IPS-20b (cell line): ENCODE measurements around the gene FBXL14.

Experiments used
- H3K27ac ChIP-seq: one replicate; pipeline ENCODE4 v1.5.1; 2013; ENCODE audit warnings: low read length
- H3K27me3 ChIP-seq: 2 replicates; pipeline ENCODE4 v1.6.1; 2013; ENCODE audit warnings: mild to moderate bottlenecking, low read length, inconsistent platforms; ENCODE audit not compliant: insufficient read depth
- H3K36me3 ChIP-seq: 2 replicates; pipeline ENCODE4 v1.6.1; 2013; ENCODE audit warnings: low read depth, mild to moderate bottlenecking, inconsistent platforms, low read length, moderate library complexity; ENCODE audit not compliant: insufficient read depth
- H3K4me1 ChIP-seq: 2 replicates; pipeline ENCODE4 v1.6.1; 2013; ENCODE audit warnings: mild to moderate bottlenecking, control low read depth, inconsistent platforms, low read length, moderate library complexity; ENCODE audit not compliant: insufficient read depth
- H3K4me3 ChIP-seq: 2 replicates; pipeline ENCODE4 v1.5.1; 2013; ENCODE audit warnings: mild to moderate bottlenecking, low read length, inconsistent platforms
- H3K9ac ChIP-seq: 2 replicates; pipeline ENCODE4 v1.6.1; 2013; ENCODE audit warnings: low read depth, mild to moderate bottlenecking, inconsistent platforms, low read length, moderate library complexity
- H3K9me3 ChIP-seq: 2 replicates; pipeline ENCODE4 v1.6.1; 2013; ENCODE audit warnings: mild to moderate bottlenecking, low read depth, low read length, inconsistent platforms; ENCODE audit not compliant: insufficient read depth

FBXL14 gene

GRCh38 chr12:1616233-1617066, 22.1 kb upstream of the FBXL14 start:
- H3K36me3 ChIP-seq, result no peaks in the 10 kb centered on the region
- H3K9me3 ChIP-seq, result no peaks in the 10 kb centered on the region
- peaks cover 6% of the 10 kb centered on the region for H3K27me3 ChIP-seq
- H3K27ac ChIP-seq, result no peak overlapping the region
- no peak overlapping the region for H3K9ac ChIP-seq
- H3K4me1 ChIP-seq, result 0 out of 2 replicates have a peak, but pooled peaks cover 2% of the 10 kb centered on the region
- no peak overlapping the region for H3K4me3 ChIP-seq

- Histone ChIP-seq H3K9ac (no peak overlapping the region), H3K27ac (no peak overlapping the region), H3K4me1 (0 out of 2 replicates have a peak, but pooled peaks cover 2% of the 10 kb centered on the region), H3K36me3 (no peaks in the 10 kb centered on the region), H3K4me3 (no peak overlapping the region), H3K27me3 (peaks cover 6% of the 10 kb centered on the region), H3K9me3 (no peaks in the 10 kb centered on the region)
Observed at GRCh38 chr12:1614360-1614759, 20.0 kb upstream of the FBXL14 start.

- H3K4me3 ChIP-seq, result no peak overlapping the region
- no peak overlapping the region for H3K27ac ChIP-seq
- H3K9ac ChIP-seq, result no peak overlapping the region
- H3K27me3 ChIP-seq, result peaks cover 6% of the 10 kb centered on the region
- H3K36me3 ChIP-seq, result no peaks in the 10 kb centered on the region
- H3K4me1 ChIP-seq, result no peaks in the 10 kb centered on the region
- no peaks in the 10 kb centered on the region for H3K9me3 ChIP-seq
Observed at GRCh38 chr12:1613860-1614259, 19.5 kb upstream of the FBXL14 start.

GRCh38 chr12:1611803-1612572, 17.6 kb upstream of the FBXL14 start:
- Histone ChIP-seq H3K27ac (no peak overlapping the region), H3K9ac (no peak overlapping the region), H3K4me1 (no peaks in the 10 kb centered on the region), H3K4me3 (no peak overlapping the region), H3K36me3 (no peaks in the 10 kb centered on the region), H3K9me3 (no peaks in the 10 kb centered on the region), H3K27me3 (peaks cover 13% of the 10 kb centered on the region)

- Histone ChIP-seq H3K36me3 (no peaks in the 10 kb centered on the region), H3K27me3 (peaks cover 25% of the 10 kb centered on the region), H3K4me1 (peaks cover 3% of the 10 kb centered on the region; the same call in 1 of the 2 replicates), H3K27ac (no peak overlapping the region), H3K4me3 (no peak overlapping the region), H3K9me3 (no peaks in the 10 kb centered on the region), H3K9ac (no peak overlapping the region)
Observed at GRCh38 chr12:1610072-1610643, 15.8 kb upstream of the FBXL14 start.

- no peaks in the 10 kb centered on the region for H3K36me3 ChIP-seq
- no peak overlapping the region for H3K9ac ChIP-seq
- peaks cover 3% of the 10 kb centered on the region; the same call in 1 of the 2 replicates for H3K4me1 ChIP-seq
- H3K27me3 ChIP-seq, result peaks cover 35% of the 10 kb centered on the region
- H3K9me3 ChIP-seq, result no peaks in the 10 kb centered on the region
- no peak overlapping the region for H3K4me3 ChIP-seq
- H3K27ac ChIP-seq, result no peak overlapping the region
Observed at GRCh38 chr12:1608713-1609119, 14.3 kb upstream of the FBXL14 start.

- H3K9me3 ChIP-seq, result no peaks in the 10 kb centered on the region
- H3K27ac ChIP-seq, result no peak overlapping the region
- no peaks in the 10 kb centered on the region for H3K36me3 ChIP-seq
- H3K4me3 ChIP-seq, result no peak overlapping the region
- H3K27me3 ChIP-seq, result peaks cover 41% of the 10 kb centered on the region
- H3K9ac ChIP-seq, result no peak overlapping the region
- H3K4me1 ChIP-seq, result peaks cover 3% of the 10 kb centered on the region; the same call in 1 of the 2 replicates
Observed at GRCh38 chr12:1607940-1608712, 13.7 kb upstream of the FBXL14 start.

GRCh38 chr12:1606021-1606622, 11.7 kb upstream of the FBXL14 start:
- H3K4me3 ChIP-seq, result peak overlapping the region; percentile 70
- peaks cover 42% of the 10 kb centered on the region for H3K27me3 ChIP-seq
- H3K27ac ChIP-seq, result no peak overlapping the region
- H3K9me3 ChIP-seq, result no peaks in the 10 kb centered on the region
- no peaks in the 10 kb centered on the region for H3K36me3 ChIP-seq
- 0 out of 2 replicates have a peak overlapping the region, but pooled peaks have one; percentile 12 for H3K9ac ChIP-seq
- H3K4me1 ChIP-seq, result peaks cover 3% of the 10 kb centered on the region

- H3K9ac ChIP-seq, result 0 out of 2 replicates have a peak overlapping the region, but pooled peaks have one; percentile 12
- no peak overlapping the region for H3K27ac ChIP-seq
- H3K4me3 ChIP-seq, result peak overlapping the region; percentile 70
- H3K9me3 ChIP-seq, result no peaks in the 10 kb centered on the region
- peaks cover 3% of the 10 kb centered on the region for H3K4me1 ChIP-seq
- peaks cover 42% of the 10 kb centered on the region for H3K27me3 ChIP-seq
- H3K36me3 ChIP-seq, result no peaks in the 10 kb centered on the region
Observed at GRCh38 chr12:1605129-1606020, 11.0 kb upstream of the FBXL14 start.

GRCh38 chr12:1604464-1604863, 10.1 kb upstream of the FBXL14 start:
- Histone ChIP-seq H3K27ac (no peak overlapping the region), H3K9me3 (no peaks in the 10 kb centered on the region), H3K4me3 (no peak overlapping the region), H3K27me3 (peaks cover 42% of the 10 kb centered on the region), H3K4me1 (peaks cover 3% of the 10 kb centered on the region), H3K36me3 (no peaks in the 10 kb centered on the region), H3K9ac (no peak overlapping the region)
